Activated CD8-positive, alpha-beta memory T cell treated with anti-CD3 and anti-CD28 coated beads for 24 hours (primary cell): ENCODE results near the gene ACKR1.

Experiments used
- DNase-seq: peaks from one replicate; pipeline ENCODE4 v3.0.0-alpha.2; 2020

The ACKR1 gene

DNA sequence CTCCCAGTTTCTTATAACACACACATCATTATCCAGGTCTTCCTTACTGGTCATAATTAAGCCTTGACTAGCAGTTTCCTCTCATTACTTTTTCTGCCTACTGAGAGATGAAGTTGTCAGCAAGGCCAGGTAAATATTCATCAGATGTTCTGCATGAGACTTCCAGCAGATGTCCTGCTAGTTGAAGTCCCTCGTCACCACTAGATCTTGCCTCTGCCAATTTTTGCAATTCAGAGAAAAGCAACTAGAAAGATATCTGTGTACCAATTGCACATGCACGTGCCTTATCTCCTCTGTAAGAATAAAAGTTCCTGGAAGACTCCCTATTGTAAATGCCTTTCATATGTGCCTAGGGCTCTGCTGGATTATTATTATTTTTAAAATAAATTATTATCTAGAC lies 18.3 kb downstream of the ACKR1 start:
- DNase-seq = no peak

DNA sequence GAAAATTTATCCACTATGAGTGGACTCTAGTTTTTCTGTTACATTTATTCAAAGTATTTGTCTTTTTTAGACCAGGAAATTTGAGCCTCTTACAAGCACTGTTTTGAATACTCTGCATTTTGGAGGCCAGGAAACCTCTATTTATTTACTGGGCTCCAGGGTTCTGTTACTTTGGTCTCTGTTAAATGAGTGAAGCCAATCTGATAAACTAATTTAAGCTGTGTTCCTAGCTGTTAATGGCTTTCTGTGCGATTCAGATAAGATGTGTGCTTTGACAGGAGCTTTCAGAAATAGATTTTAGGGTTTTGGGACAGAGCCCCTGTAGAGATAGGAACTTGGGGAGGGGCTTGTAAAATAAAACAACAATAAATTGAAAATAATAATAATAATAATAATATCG lies 23.9 kb downstream of the ACKR1 start:
- no peak for DNase-seq

DNA sequence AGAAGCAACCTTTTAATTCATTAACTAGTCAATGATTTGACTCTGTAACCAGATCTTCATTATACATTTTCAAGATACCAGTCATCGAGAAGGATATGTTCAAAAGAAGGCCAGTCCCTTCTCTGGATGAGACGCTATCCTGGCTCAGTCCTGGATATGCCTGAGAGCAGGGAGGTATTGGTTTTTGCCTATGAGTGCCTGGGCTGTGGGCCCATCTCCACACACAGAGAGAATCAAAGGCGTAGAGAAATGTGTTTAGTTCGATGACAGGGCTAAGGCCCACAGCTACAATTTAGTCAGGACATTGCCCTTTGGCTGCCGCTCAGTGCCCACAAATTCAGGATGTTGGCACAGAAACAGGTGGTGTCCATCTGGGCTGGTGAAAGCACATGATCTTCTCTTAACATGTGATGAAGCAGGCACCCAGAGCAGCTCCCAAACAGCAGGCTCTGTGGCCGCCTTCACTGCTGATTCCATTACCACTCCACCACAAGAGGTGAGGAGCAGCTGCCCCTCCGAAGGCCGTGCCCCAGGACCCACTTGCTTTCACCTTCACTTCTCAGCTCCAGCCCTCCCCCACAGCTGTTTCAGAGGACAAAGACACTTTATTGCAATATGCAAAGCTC lies 24.7 kb downstream of the ACKR1 start:
- no peak for DNase-seq

DNA sequence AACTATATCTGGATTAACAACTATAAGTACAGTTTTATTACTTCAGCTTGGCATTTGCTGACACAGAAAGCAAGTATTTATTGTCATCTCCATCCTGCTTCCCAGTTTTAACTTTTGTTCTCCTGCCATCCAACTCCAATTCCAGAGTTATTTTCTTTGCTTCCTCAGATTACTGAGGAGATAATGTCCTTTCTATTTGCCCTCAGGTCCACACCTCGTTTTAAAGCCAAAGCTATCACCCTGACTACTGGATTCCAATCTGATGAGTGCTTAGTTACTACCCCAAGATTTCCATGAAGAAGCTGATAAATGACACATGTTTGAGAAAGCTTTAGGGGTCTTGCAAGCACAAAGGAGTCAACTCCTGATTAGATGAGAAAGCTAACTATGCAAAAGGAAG lies 25.2 kb downstream of the ACKR1 start:
- no peak for DNase-seq

DNA sequence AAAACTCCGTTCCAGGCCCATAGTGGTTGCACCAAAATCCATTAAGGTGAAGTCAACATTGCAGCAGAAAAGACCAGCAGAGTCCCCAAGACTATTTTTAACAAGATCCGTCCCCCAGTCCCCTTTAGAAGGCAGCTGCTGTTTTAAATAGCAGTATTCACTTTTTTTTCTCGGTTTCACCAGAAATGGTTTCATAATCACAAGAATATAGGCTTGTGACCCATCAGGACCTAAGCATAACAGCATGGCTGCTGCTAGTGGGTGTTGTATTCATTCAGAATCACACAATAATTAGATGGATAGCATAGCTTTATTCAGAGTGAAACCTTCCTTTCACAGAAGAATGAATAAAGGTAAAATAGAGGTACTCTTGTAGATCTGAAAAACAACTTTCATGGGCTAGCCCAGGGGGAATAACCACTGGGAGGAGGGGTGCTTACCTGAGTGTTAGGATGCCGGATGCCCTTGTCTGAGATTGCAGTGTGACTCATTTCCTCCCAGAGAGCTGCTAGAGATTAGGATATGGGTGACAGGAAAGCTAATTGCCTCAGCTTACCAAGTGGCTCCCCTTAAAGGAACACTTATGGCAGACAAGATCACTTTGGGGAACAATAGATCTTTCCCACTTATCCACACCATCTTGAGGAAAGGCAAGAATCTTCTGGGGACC lies 35.0 kb downstream of the ACKR1 start:
- DNase-seq = no peak

DNA sequence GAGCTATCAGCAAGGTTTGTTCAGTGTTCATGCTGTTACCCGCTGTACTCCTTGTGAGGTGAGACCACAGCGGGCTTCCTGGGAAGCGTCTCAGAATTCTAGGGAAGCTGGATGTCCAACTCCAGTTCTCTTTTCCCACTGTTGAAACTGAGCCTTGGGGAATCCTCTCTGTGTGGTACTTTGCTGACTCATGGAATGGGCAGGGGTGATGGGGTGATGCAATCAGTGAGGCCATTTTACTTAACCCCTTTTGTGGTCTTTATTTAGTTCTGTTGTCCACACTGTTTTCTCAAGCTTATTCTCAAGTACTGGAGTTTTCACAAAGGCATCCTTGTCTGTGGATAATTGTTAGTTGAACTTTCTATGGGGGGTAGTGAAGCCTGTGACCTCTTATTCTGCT lies 42.6 kb downstream of the ACKR1 start:
- no peak for DNase-seq

DNA sequence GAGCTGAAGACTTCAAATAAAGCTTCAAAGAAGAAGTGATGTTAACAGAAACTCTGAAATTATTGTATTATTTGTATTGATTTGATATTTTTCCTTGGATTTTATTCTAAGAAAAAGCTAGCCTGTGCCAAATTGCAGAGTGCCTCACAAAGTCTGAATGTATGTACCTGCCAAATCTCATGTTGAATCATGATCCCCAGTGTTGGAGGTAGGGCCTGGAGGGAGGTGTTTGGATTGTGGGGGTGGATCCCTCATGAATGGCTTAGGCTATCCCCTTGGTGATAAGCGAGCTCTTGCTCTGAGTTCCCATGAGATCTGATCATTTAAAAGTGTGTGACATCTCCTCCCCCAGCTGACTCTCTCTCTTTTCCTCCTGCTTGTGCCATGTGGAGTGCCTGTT lies 43.6 kb downstream of the ACKR1 start:
- no peak for DNase-seq

DNA sequence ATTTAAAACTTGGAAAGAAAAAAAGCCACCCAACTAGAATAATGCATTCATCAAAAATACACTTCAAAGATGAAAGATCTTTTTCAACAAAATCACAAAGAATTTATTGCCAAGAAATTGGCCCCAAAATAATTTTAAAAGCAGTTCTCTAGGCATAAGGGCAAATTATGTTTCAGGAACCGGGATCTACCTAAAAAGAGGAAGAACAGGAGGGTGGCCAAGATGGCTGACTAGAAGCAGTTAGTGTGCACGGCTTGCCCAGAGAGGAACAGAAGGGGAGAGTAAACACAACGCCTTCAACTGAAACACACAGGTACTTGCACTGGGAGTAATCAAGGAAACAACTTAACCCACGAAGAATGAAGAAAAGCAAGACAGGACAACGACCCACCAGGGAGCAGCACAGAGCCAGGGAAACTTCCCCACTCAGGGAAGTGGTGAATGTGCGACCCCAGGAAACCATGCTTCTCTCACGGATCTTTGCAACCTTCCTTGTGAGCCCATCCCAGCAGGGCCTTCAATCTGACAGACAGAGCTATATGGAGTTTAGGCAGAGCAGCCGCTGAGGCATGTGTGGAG lies 46.1 kb downstream of the ACKR1 start:
- DNase-seq = no peak
